ENCODE measurements around the gene ASB18. TPM values are rescaled to one million over a fixed set of nuclear protein-coding genes. Genes with fewer than 3 reads are reported as not detected.

Gene ASB18
- total RNA-seq, 1 experiment from 2014 or later, result not detected

DNA sequence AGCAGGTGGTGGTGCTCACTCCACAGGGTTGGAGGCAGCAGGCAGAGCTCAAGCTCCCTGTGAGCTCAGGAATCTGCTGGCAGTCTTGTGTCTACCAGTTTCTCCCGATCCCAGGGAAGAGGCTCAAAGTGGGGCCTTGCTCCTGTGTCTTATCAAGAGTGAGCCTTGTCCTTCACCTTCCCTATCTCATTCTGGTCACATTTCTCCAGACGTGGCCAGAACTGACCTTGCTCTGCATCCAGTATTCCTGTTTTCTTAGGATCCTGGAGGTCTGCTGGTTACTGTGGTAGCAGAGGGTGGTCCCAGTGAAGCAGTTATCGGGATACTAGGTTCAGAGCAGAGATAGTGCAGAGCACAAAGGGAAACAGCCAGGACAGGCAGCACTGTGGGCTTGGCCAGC lies 47.1 kb upstream of the ASB18 start (continued):
- TF ChIP-seq, protein P1, sequence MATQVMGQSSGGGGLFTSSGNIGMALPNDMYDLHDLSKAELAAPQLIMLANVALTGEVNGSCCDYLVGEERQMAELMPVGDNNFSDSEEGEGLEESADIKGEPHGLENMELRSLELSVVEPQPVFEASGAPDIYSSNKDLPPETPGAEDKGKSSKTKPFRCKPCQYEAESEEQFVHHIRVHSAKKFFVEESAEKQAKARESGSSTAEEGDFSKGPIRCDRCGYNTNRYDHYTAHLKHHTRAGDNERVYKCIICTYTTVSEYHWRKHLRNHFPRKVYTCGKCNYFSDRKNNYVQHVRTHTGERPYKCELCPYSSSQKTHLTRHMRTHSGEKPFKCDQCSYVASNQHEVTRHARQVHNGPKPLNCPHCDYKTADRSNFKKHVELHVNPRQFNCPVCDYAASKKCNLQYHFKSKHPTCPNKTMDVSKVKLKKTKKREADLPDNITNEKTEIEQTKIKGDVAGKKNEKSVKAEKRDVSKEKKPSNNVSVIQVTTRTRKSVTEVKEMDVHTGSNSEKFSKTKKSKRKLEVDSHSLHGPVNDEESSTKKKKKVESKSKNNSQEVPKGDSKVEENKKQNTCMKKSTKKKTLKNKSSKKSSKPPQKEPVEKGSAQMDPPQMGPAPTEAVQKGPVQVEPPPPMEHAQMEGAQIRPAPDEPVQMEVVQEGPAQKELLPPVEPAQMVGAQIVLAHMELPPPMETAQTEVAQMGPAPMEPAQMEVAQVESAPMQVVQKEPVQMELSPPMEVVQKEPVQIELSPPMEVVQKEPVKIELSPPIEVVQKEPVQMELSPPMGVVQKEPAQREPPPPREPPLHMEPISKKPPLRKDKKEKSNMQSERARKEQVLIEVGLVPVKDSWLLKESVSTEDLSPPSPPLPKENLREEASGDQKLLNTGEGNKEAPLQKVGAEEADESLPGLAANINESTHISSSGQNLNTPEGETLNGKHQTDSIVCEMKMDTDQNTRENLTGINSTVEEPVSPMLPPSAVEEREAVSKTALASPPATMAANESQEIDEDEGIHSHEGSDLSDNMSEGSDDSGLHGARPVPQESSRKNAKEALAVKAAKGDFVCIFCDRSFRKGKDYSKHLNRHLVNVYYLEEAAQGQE (IDR thresholded peaks at IDR 0.05; ENCODE audit: low read depth), result no peak
- TF ChIP-seq RAD21 (IDR thresholded peaks at IDR 0.05; ENCODE audit: low read depth) (no peak), ZNF274 (IDR thresholded peaks at IDR 0.05; ENCODE audit: low read depth, low read length) (no peak), SRF (IDR thresholded peaks at IDR 0.05; ENCODE audit: low read depth) (no peak), TCF7L2 (IDR thresholded peaks at IDR 0.05; ENCODE audit: borderline replicate concordance, extremely low read depth, insufficient read depth, insufficient read length) (no peak), ELF1 (IDR thresholded peaks at IDR 0.05; ENCODE audit: borderline replicate concordance, low read depth) (no peak), ZFX (IDR thresholded peaks at IDR 0.05) (no peak), EGR1 (IDR thresholded peaks at IDR 0.05; ENCODE audit: low read depth) (no peak), EZH2 (IDR thresholded peaks at IDR 0.05) (no peak), YY1 (IDR thresholded peaks at IDR 0.05; ENCODE audit: extremely low read depth, insufficient replicate concordance, low read depth, low read length) (no peak), POLR2A (IDR thresholded peaks at IDR 0.05; ENCODE audit: borderline replicate concordance, extremely low read depth, insufficient read depth, insufficient read length) (no peak)
- TF ChIP-seq, protein P2, sequence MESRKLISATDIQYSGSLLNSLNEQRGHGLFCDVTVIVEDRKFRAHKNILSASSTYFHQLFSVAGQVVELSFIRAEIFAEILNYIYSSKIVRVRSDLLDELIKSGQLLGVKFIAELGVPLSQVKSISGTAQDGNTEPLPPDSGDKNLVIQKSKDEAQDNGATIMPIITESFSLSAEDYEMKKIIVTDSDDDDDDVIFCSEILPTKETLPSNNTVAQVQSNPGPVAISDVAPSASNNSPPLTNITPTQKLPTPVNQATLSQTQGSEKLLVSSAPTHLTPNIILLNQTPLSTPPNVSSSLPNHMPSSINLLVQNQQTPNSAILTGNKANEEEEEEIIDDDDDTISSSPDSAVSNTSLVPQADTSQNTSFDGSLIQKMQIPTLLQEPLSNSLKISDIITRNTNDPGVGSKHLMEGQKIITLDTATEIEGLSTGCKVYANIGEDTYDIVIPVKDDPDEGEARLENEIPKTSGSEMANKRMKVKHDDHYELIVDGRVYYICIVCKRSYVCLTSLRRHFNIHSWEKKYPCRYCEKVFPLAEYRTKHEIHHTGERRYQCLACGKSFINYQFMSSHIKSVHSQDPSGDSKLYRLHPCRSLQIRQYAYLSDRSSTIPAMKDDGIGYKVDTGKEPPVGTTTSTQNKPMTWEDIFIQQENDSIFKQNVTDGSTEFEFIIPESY (IDR thresholded peaks at IDR 0.05; ENCODE audit: extremely low read depth, insufficient replicate concordance, low read length), result no peak
- TF ChIP-seq, protein P3, sequence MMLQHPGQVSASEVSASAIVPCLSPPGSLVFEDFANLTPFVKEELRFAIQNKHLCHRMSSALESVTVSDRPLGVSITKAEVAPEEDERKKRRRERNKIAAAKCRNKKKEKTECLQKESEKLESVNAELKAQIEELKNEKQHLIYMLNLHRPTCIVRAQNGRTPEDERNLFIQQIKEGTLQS (IDR thresholded peaks at IDR 0.05), result no peak
